HFF-Myc (cell line): ENCODE data around the gene SMCHD1.

Source experiments
- DNase-seq: peaks from one replicate; pipeline ENCODE4 v3.0.0-alpha.2; 2011; ENCODE audit warnings: low read depth; ENCODE audit errors: extremely low read depth
- H3K4me3 ChIP-seq: replicated peaks from 2 replicates; pipeline ENCODE4 v1.5.1; 2011; ENCODE audit warnings: low read depth, mild to moderate bottlenecking, control low read depth, low read length
- CTCF ChIP-seq: IDR thresholded peaks from 2 replicates; pipeline ENCODE4 v1.5.1; 2012; ENCODE audit warnings: mild to moderate bottlenecking, low read depth, low read length, control low read depth; ENCODE audit errors: missing control alignments

SMCHD1 gene

DNA sequence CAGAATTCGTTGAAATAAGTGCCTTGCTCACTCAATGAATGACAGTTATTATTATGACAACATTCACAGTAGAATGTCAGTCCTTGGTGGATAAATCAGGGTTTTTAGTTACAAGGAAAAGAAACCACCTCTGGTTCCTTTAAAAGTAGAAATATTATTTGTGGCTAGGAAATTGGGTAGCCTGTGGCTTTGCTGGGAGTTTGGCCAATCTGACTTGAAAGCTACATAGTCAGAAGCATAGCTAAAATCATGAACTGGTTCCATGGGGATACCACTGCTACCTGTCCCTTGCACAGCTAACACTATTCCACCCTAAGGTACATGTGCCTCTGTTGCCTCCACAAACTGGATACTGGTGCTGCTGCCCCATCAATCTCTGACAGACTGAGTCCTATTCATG is 12.8 kb upstream of the SMCHD1 start:
- no peak for DNase-seq
- no peak for TF ChIP-seq CTCF
- no peak overlapping the region for H3K4me3 ChIP-seq

DNA sequence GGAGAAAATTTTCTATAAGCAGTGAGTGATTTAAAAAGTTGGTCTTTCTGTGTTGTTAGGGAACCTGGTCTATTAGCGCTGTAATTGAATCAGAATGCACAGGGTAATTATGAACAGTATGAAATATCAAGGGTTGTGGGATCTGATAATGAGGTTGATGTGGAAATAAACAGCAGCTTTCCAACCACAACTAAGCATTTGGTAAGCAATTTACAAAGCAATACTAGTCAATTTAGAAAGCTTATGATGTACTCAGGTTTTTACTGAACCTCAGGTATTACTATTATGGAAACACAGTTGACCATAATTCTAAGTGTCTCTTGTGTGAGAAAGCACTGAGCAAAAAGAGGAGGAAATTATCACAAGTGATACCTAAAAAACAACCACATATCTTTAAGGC is 11.0 kb upstream of the SMCHD1 start:
- H3K4me3 ChIP-seq = no peak overlapping the region
- no peak for TF ChIP-seq CTCF
- DNase-seq = no peak

DNA sequence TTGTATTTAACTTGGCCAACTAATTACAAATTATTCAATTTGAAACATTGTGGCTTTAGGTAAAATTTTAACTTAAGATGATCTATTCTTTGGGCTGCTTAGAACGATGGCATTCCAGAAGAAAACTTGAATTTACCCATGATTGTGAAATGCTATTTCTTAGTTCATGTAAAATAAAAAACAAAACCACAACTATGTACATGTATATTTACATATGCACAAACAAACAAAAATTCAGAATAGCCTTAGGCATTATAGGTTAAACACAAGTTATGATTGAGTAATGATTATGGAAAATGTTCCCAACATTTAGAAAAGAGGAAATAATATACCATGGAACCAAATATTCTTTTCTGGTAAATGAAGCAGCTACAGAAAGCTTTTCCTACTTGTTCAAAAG is 3.5 kb upstream of the SMCHD1 start:
- TF ChIP-seq CTCF = no peak
- DNase-seq = no peak

GRCh38 chr18:2653467-2653866 is 2.1 kb upstream of the SMCHD1 start:
- no peak overlapping the region for H3K4me3 ChIP-seq
- no peak for DNase-seq
- TF ChIP-seq CTCF = no peak

More for the DNA sequence above, 3.5 kb upstream of the SMCHD1 start:
- no peak overlapping the region for H3K4me3 ChIP-seq

GRCh38 chr18:2654169-2654927 is 1.2 kb upstream of the SMCHD1 start:
- TF ChIP-seq CTCF = no peak
- H3K4me3 ChIP-seq = peak overlapping the region; percentile 96
- no peak for DNase-seq

GRCh38 chr18:2654928-2655177 is 673 bp upstream of the SMCHD1 start:
- no peak for DNase-seq
- H3K4me3 ChIP-seq = peak overlapping the region; percentile 96
- no peak for TF ChIP-seq CTCF

DNA sequence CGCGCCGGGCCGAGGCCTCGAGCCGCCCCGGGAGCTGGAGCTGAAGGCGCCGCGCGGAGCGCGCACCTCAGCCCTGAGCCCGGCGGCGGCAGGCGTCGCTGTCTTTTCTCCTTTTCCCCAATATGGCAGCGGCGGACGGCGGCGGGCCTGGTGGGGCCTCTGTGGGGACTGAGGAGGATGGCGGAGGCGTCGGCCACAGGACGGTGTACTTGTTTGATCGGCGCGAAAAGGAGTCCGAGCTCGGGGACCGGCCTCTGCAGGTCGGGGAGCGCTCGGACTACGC is 369 bp downstream of the SMCHD1 start:
- no peak for DNase-seq
- peak overlapping the region; percentile 96 for H3K4me3 ChIP-seq
- TF ChIP-seq CTCF = no peak
